Activated naive CD4-positive, alpha-beta T cell treated with anti-CD3 and anti-CD28 coated beads, Interleukin-2, amount 10 ng/mL, durations not matched to agents 7 days and 5 days (primary cell): Measurements from ENCODE around the gene MECP2.
A peak's percentile ranks its signal among the peaks of the same experiment; 100 is the strongest.

Experiments used
- CTCF ChIA-PET: fragments of 350-600 bp; sonication (Branson Sonifier 250); formaldehyde crosslinking; loops from one replicate; lab custom pipeline; 2021; ENCODE audit warnings: antibody characterized with exemption; lab: Charles Lee
- DNase-seq: peaks from one replicate; pipeline ENCODE4 v3.0.0-alpha.2; 2020
- H3K27ac Mint-ChIP-seq: one replicate; pipeline ENCODE4 v1.8.0; 2021; ENCODE audit warnings: mild to moderate bottlenecking, moderate library complexity, mixed read lengths
- H3K27me3 Mint-ChIP-seq: one replicate; pipeline ENCODE4 v1.8.0; 2021; ENCODE audit warnings: mild to moderate bottlenecking, mixed read lengths
- H3K36me3 Mint-ChIP-seq: one replicate; pipeline ENCODE4 v1.8.0; 2021; ENCODE audit warnings: mixed read lengths
- H3K4me1 Mint-ChIP-seq: one replicate; pipeline ENCODE4 v1.8.0; 2021; ENCODE audit warnings: mixed read lengths
- H3K4me3 Mint-ChIP-seq: one replicate; pipeline ENCODE4 v1.8.0; 2021; ENCODE audit warnings: mild to moderate bottlenecking, moderate library complexity, mixed read lengths
- H3K9me3 Mint-ChIP-seq: one replicate; pipeline ENCODE4 v1.8.0; 2021; ENCODE audit warnings: mixed read lengths

MECP2 gene

GRCh38 chrX:154044091-154044490, 53.4 kb downstream of the MECP2 start:
- Mint-ChIP-seq H3K4me1 (peaks cover 17% of the 10 kb centered on the region), H3K36me3 (peaks cover 31% of the 10 kb centered on the region), H3K4me3 (no peak overlapping the region), H3K9me3 (no peaks in the 10 kb centered on the region), H3K27me3 (no peaks in the 10 kb centered on the region), H3K27ac (no peak overlapping the region)
- no peak for DNase-seq
- CTCF ChIA-PET = interaction anchor here (1.1 kb wide), 1 partner anchor 32 kb away, joined by 3 read pairs; no protein-coding TSS in a partner anchor

GRCh38 chrX:154043003-154043763, 54.3 kb downstream of the MECP2 start:
- peaks cover 19% of the 10 kb centered on the region for H3K4me1 Mint-ChIP-seq
- H3K36me3 Mint-ChIP-seq = peaks cover 25% of the 10 kb centered on the region
- no peak for DNase-seq
- H3K27ac Mint-ChIP-seq = no peak overlapping the region
- no peaks in the 10 kb centered on the region for H3K27me3 Mint-ChIP-seq
- H3K4me3 Mint-ChIP-seq = no peak overlapping the region
- no peaks in the 10 kb centered on the region for H3K9me3 Mint-ChIP-seq
- CTCF ChIA-PET = no interaction called here

- Mint-ChIP-seq H3K4me1 (peaks cover 25% of the 10 kb centered on the region), H3K36me3 (peaks cover 22% of the 10 kb centered on the region), H3K27ac (peak overlapping the region; percentile 19), H3K27me3 (no peaks in the 10 kb centered on the region), H3K4me3 (no peak overlapping the region), H3K9me3 (no peaks in the 10 kb centered on the region)
- DNase-seq = no peak
- CTCF ChIA-PET = interaction anchor here (0.8 to 1.4 kb wide), 2 partner anchors 12 to 13 kb away, joined by 3 to 4 read pairs; no protein-coding TSS in a partner anchor
Observed at GRCh38 chrX:154040863-154041262, 56.7 kb downstream of the MECP2 start.

- Mint-ChIP-seq H3K9me3 (no peaks in the 10 kb centered on the region), H3K27me3 (no peaks in the 10 kb centered on the region), H3K4me1 (peaks cover 25% of the 10 kb centered on the region), H3K36me3 (peaks cover 22% of the 10 kb centered on the region), H3K4me3 (no peak overlapping the region), H3K27ac (no peak overlapping the region)
- DNase-seq = no peak
- CTCF ChIA-PET = interaction anchor here (0.8 to 1.4 kb wide), 2 partner anchors 13 kb away, joined by 3 to 4 read pairs; no protein-coding TSS in a partner anchor
Observed at GRCh38 chrX:154040307-154040756, 57.2 kb downstream of the MECP2 start.

GRCh38 chrX:154039577-154039976, 57.9 kb downstream of the MECP2 start:
- H3K9me3 Mint-ChIP-seq = no peaks in the 10 kb centered on the region
- CTCF ChIA-PET = interaction anchor here (0.6 to 1.4 kb wide), 2 partner anchors 13 to 115 kb away, joined by 3 to 4 read pairs; no protein-coding TSS in a partner anchor
- H3K27me3 Mint-ChIP-seq = no peaks in the 10 kb centered on the region
- no peak for DNase-seq
- peaks cover 25% of the 10 kb centered on the region for H3K4me1 Mint-ChIP-seq
- H3K36me3 Mint-ChIP-seq = peaks cover 28% of the 10 kb centered on the region
- H3K27ac Mint-ChIP-seq = peak overlapping the region; percentile 58
- H3K4me3 Mint-ChIP-seq = no peak overlapping the region

- no peak overlapping the region for H3K4me3 Mint-ChIP-seq
- H3K9me3 Mint-ChIP-seq = no peaks in the 10 kb centered on the region
- no peaks in the 10 kb centered on the region for H3K27me3 Mint-ChIP-seq
- H3K36me3 Mint-ChIP-seq = peaks cover 30% of the 10 kb centered on the region
- no peak for DNase-seq
- H3K27ac Mint-ChIP-seq = peak overlapping the region; percentile 15
- peaks cover 25% of the 10 kb centered on the region for H3K4me1 Mint-ChIP-seq
- CTCF ChIA-PET = no interaction called here
Observed at GRCh38 chrX:154038656-154039055, 58.9 kb downstream of the MECP2 start.

- H3K27me3 Mint-ChIP-seq = no peaks in the 10 kb centered on the region
- peaks cover 25% of the 10 kb centered on the region for H3K4me1 Mint-ChIP-seq
- peaks cover 28% of the 10 kb centered on the region for H3K36me3 Mint-ChIP-seq
- no peak overlapping the region for H3K27ac Mint-ChIP-seq
- H3K9me3 Mint-ChIP-seq = no peaks in the 10 kb centered on the region
- DNase-seq = no peak
- CTCF ChIA-PET = no interaction called here
- H3K4me3 Mint-ChIP-seq = no peak overlapping the region
Observed at GRCh38 chrX:154037754-154038153, 59.8 kb downstream of the MECP2 start.

GRCh38 chrX:154036513-154036912, 61.0 kb downstream of the MECP2 start:
- Mint-ChIP-seq H3K4me1 (peaks cover 21% of the 10 kb centered on the region), H3K36me3 (peaks cover 34% of the 10 kb centered on the region), H3K4me3 (no peak overlapping the region), H3K27ac (peak overlapping the region; percentile 33), H3K27me3 (no peaks in the 10 kb centered on the region), H3K9me3 (no peaks in the 10 kb centered on the region)
- CTCF ChIA-PET = no interaction called here
- DNase-seq = no peak

GRCh38 chrX:154033848-154034247, 63.7 kb downstream of the MECP2 start:
- Mint-ChIP-seq H3K4me1 (peaks cover 8% of the 10 kb centered on the region), H3K9me3 (no peaks in the 10 kb centered on the region), H3K4me3 (no peak overlapping the region), H3K27me3 (no peaks in the 10 kb centered on the region), H3K36me3 (peaks cover 28% of the 10 kb centered on the region), H3K27ac (no peak overlapping the region)
- DNase-seq = no peak
- CTCF ChIA-PET = no interaction called here

- Mint-ChIP-seq H3K4me1 (peaks cover 10% of the 10 kb centered on the region), H3K36me3 (peaks cover 25% of the 10 kb centered on the region), H3K27me3 (no peaks in the 10 kb centered on the region), H3K9me3 (no peaks in the 10 kb centered on the region), H3K27ac (no peak overlapping the region), H3K4me3 (no peak overlapping the region)
- CTCF ChIA-PET = no interaction called here
- no peak for DNase-seq
Observed at GRCh38 chrX:154032653-154033052, 64.9 kb downstream of the MECP2 start.

GRCh38 chrX:154032160-154032559, 65.4 kb downstream of the MECP2 start:
- H3K27me3 Mint-ChIP-seq = no peaks in the 10 kb centered on the region
- peaks cover 24% of the 10 kb centered on the region for H3K36me3 Mint-ChIP-seq
- CTCF ChIA-PET = no interaction called here
- no peak overlapping the region for H3K27ac Mint-ChIP-seq
- no peaks in the 10 kb centered on the region for H3K9me3 Mint-ChIP-seq
- no peak overlapping the region for H3K4me3 Mint-ChIP-seq
- peaks cover 10% of the 10 kb centered on the region for H3K4me1 Mint-ChIP-seq
- no peak for DNase-seq

GRCh38 chrX:154030715-154031305, 66.7 kb downstream of the MECP2 start:
- Mint-ChIP-seq H3K27ac (no peak overlapping the region), H3K4me1 (peaks cover 4% of the 10 kb centered on the region), H3K36me3 (peaks cover 18% of the 10 kb centered on the region), H3K27me3 (no peaks in the 10 kb centered on the region), H3K9me3 (no peaks in the 10 kb centered on the region), H3K4me3 (no peak overlapping the region)
- no peak for DNase-seq
- CTCF ChIA-PET = no interaction called here

GRCh38 chrX:154030266-154030665, 67.3 kb downstream of the MECP2 start:
- Mint-ChIP-seq H3K27ac (no peak overlapping the region), H3K4me3 (no peak overlapping the region), H3K27me3 (no peaks in the 10 kb centered on the region), H3K36me3 (peaks cover 20% of the 10 kb centered on the region), H3K9me3 (no peaks in the 10 kb centered on the region), H3K4me1 (peaks cover 4% of the 10 kb centered on the region)
- CTCF ChIA-PET = no interaction called here
- DNase-seq = no peak

GRCh38 chrX:154029439-154029838, 68.1 kb downstream of the MECP2 start:
- Mint-ChIP-seq H3K4me3 (no peak overlapping the region), H3K36me3 (peaks cover 13% of the 10 kb centered on the region), H3K9me3 (no peaks in the 10 kb centered on the region)

More at GRCh38 chrX:154029439-154029838, 68.1 kb downstream of the MECP2 start:
- H3K4me1 Mint-ChIP-seq = peaks cover 4% of the 10 kb centered on the region
- CTCF ChIA-PET = interaction anchor here (0.6 kb wide), 1 partner anchor 61 kb away, joined by 3 read pairs; no protein-coding TSS in a partner anchor
- H3K27me3 Mint-ChIP-seq = no peaks in the 10 kb centered on the region
- no peak for DNase-seq
- H3K27ac Mint-ChIP-seq = no peak overlapping the region
